HG02840 (cell line): ENCODE measurements around the gene GBP6.
"Not testable (repeated sequence)": the region's sequence is repeated elsewhere in the genome, so short reads cannot be mapped to it uniquely, and the experiment has no call there.

ENCODE experiments used
- ATAC-seq: cut with Tn5 transposase; IDR thresholded peaks from one replicate; pipeline ENCODE4 v1.9.1; 2021; ENCODE audit warnings: mild to moderate bottlenecking, moderate library complexity, moderate number of reproducible peaks; ENCODE audit not compliant: unreplicated experiment, low FRiP score

The GBP6 gene

GRCh38 chr1:89363638-89364536, at the start of gene GBP6:
Gene GBP6 (plus strand): TSS chr1:89364059. CDS start chr1:89368552, 4,493 bp downstream.
- ATAC-seq = no peak

GRCh38 chr1:89322402-89322801, 41.5 kb upstream of the GBP6 start:
- no peak for ATAC-seq

- ATAC-seq = no peak
Observed at GRCh38 chr1:89331890-89332289, 32.0 kb upstream of the GBP6 start.

- ATAC-seq = no peak
Observed at GRCh38 chr1:89332461-89332860, 31.4 kb upstream of the GBP6 start.

- no peak for ATAC-seq
Observed at GRCh38 chr1:89335486-89335885, 28.4 kb upstream of the GBP6 start.

- no peak for ATAC-seq
Observed at GRCh38 chr1:89337903-89338302, 26.0 kb upstream of the GBP6 start.

- ATAC-seq = no peak
Observed at GRCh38 chr1:89339039-89339438, 24.8 kb upstream of the GBP6 start.

- not testable (repeated sequence) for ATAC-seq
Observed at GRCh38 chr1:89345479-89345878, 18.4 kb upstream of the GBP6 start.

- ATAC-seq = no peak
Observed at GRCh38 chr1:89347296-89347695, 16.6 kb upstream of the GBP6 start.

- no peak for ATAC-seq
Observed at GRCh38 chr1:89350298-89350697, 13.6 kb upstream of the GBP6 start.

GRCh38 chr1:89351597-89352311, 12.1 kb upstream of the GBP6 start:
- no peak for ATAC-seq

- no peak for ATAC-seq
Observed at GRCh38 chr1:89352421-89352820, 11.4 kb upstream of the GBP6 start.

- ATAC-seq = no peak
Observed at GRCh38 chr1:89354205-89354604, 9.7 kb upstream of the GBP6 start.

- ATAC-seq = no peak
Observed at GRCh38 chr1:89355056-89355455, 8.8 kb upstream of the GBP6 start.

GRCh38 chr1:89356658-89357400, 7.0 kb upstream of the GBP6 start:
- no peak for ATAC-seq

GRCh38 chr1:89358287-89358893, 5.5 kb upstream of the GBP6 start:
- ATAC-seq = peak; percentile 52

GRCh38 chr1:89360716-89361115, 3.1 kb upstream of the GBP6 start:
- no peak for ATAC-seq

- no peak for ATAC-seq
Observed at GRCh38 chr1:89361681-89362080, 2.2 kb upstream of the GBP6 start.

GRCh38 chr1:89363196-89363595, 663 bp upstream of the GBP6 start:
- ATAC-seq = no peak

GRCh38 chr1:89364954-89365550, 1.2 kb downstream of the GBP6 start:
- ATAC-seq = no peak
